ENCODE measurements around the gene LDHD.

DNA sequence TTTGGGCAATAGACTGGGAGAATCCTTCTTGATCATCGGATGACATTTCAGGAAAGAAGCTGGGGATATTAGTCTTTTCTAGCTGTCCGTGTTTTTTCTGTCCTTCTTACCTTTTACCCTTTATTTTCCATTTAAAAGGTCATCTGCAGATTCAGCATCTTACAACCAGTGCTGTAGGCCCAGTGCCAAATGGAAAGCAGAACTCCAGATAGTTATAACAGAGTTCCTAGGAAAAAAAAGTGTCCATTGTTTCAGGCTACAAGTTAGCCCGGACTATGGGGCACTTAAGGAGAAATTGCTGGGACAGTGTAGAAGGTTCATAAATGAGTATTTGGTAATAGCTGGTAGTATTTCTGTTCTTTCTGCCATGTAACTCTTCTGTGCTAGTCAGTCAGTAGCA is 28.4 kb downstream of the LDHD start:
- no peak for TF ChIP-seq POLR2A (IDR thresholded peaks at IDR 0.05)
- no peak for TF ChIP-seq CTCF (IDR thresholded peaks at IDR 0.05 in 4 of 5, conservative IDR thresholded peaks at IDR 0.05 in 1 of 5)

Data from gastrocnemius medialis (tissue), 4 donors.